WTC11 (cell line): ENCODE measurements around the gene ATG13. TPM values are rescaled to one million over a fixed set of nuclear protein-coding genes. Genes with fewer than 3 reads are reported as not detected.

ENCODE experiments used
- ATAC-seq: fragments of 200-7000 bp; cut with Tn5 transposase; 2 replicates; pipeline ENCODE4 v1.10.0; 2021; ENCODE audit warnings: mild to moderate bottlenecking, moderate library complexity
- CTCF ChIA-PET: fragments of 300-600 bp; sonication (Branson Sonifier 250); formaldehyde crosslinking; loops from one replicate; lab custom pipeline; 2021; ENCODE audit warnings: antibody characterized with exemption; lab: Charles Lee
- POLR2A ChIA-PET: fragments of 350-600 bp; sonication (Branson Sonifier 250); formaldehyde crosslinking; loops from one replicate; lab custom pipeline; 2021; ENCODE audit warnings: antibody characterized with exemption; lab: Charles Lee
- DNase-seq: peaks from one replicate; pipeline ENCODE4 v3.0.0; 2021; ENCODE audit warnings: low spot score
- H3K27ac Mint-ChIP-seq: 2 replicates; pipeline ENCODE4 v1.8.0; 2021; ENCODE audit warnings: mixed read lengths
- H3K27me3 Mint-ChIP-seq: 2 replicates; pipeline ENCODE4 v1.8.0; 2021; ENCODE audit warnings: low read depth, mild to moderate bottlenecking, moderate library complexity, mixed read lengths
- H3K36me3 Mint-ChIP-seq: 2 replicates; pipeline ENCODE4 v1.8.0; 2021; ENCODE audit warnings: mixed read lengths
- H3K4me1 Mint-ChIP-seq: 2 replicates; pipeline ENCODE4 v1.8.0; 2022; ENCODE audit warnings: mixed read lengths
- H3K4me3 Mint-ChIP-seq: 2 replicates; pipeline ENCODE4 v1.8.0; 2021; ENCODE audit warnings: mild to moderate bottlenecking, moderate library complexity, mixed read lengths
- H3K9me3 Mint-ChIP-seq: 2 replicates; pipeline ENCODE4 v1.8.0; 2021; ENCODE audit warnings: mixed read lengths
- ARID4B ChIP-seq: sonication (generic); formaldehyde crosslinking; IDR thresholded peaks from 2 replicates; pipeline ENCODE4 v1.8.0; 2023; ENCODE audit warnings: missing genetic modification reagents, mild to moderate bottlenecking, borderline replicate concordance
- ATF1 ChIP-seq: sonication (generic); formaldehyde crosslinking; IDR thresholded peaks from 2 replicates; pipeline ENCODE4 v1.8.1; 2023; ENCODE audit warnings: mild to moderate bottlenecking, moderate library complexity, missing genetic modification reagents
- ATF6 ChIP-seq: sonication (generic); formaldehyde crosslinking; IDR thresholded peaks from 2 replicates; pipeline ENCODE4 v1.8.1; 2023; ENCODE audit warnings: mild to moderate bottlenecking, missing genetic modification reagents
- CREM ChIP-seq: sonication (generic); formaldehyde crosslinking; IDR thresholded peaks from 2 replicates; pipeline ENCODE4 v1.8.1; 2022; ENCODE audit warnings: mild to moderate bottlenecking, missing genetic modification reagents, moderate library complexity
- ETV6 ChIP-seq: sonication (generic); formaldehyde crosslinking; IDR thresholded peaks from 2 replicates; pipeline ENCODE4 v1.8.1; 2022; ENCODE audit warnings: mild to moderate bottlenecking, missing genetic modification reagents
- IRF2 ChIP-seq: sonication (generic); formaldehyde crosslinking; IDR thresholded peaks from 2 replicates; pipeline ENCODE4 v1.8.0; 2022; ENCODE audit warnings: low read depth, missing genetic modification reagents, borderline replicate concordance
- NR1H2 ChIP-seq: sonication (generic); formaldehyde crosslinking; IDR thresholded peaks from 2 replicates; pipeline ENCODE4 v1.9.0; 2021; ENCODE audit warnings: mild to moderate bottlenecking, moderate library complexity, missing genetic modification reagents
- PRDM15 ChIP-seq: sonication (generic); formaldehyde crosslinking; IDR thresholded peaks from 2 replicates; pipeline ENCODE4 v1.8.0; 2022; ENCODE audit warnings: missing genetic modification reagents
- SMAD4 ChIP-seq: sonication (generic); formaldehyde crosslinking; IDR thresholded peaks from 2 replicates; pipeline ENCODE4 v1.8.0; 2022; ENCODE audit warnings: mild to moderate bottlenecking, missing genetic modification reagents
- TCF7 ChIP-seq: sonication (generic); formaldehyde crosslinking; IDR thresholded peaks from 2 replicates; pipeline ENCODE4 v1.8.0; 2022; ENCODE audit warnings: mild to moderate bottlenecking, low read depth, missing genetic modification reagents, moderate library complexity
- ZNF121 ChIP-seq: sonication (generic); formaldehyde crosslinking; IDR thresholded peaks from 2 replicates; pipeline ENCODE4 v1.8.0; 2023; ENCODE audit warnings: missing genetic modification reagents
- ZNF396 ChIP-seq: fragments of 250-450 bp; sonication (Bioruptor Pico); IDR thresholded peaks from 2 replicates; pipeline ENCODE4 v1.8.0; 2021; ENCODE audit warnings: mild to moderate bottlenecking, moderate library complexity, borderline replicate concordance
- ZNF416 ChIP-seq: fragments of 250-450 bp; sonication (Bioruptor Pico); IDR thresholded peaks from 2 replicates; pipeline ENCODE4 v1.9.0; 2021; ENCODE audit warnings: mild to moderate bottlenecking, inconsistent platforms
- ZNF425 ChIP-seq: fragments of 250-450 bp; sonication (Bioruptor Pico); conservative IDR thresholded peaks from 2 replicates; pipeline ENCODE4 v1.9.0; 2021; ENCODE audit warnings: mild to moderate bottlenecking
- total RNA-seq: library from RNA; stranded (reverse); gene quantifications from 3 replicates; pipeline ENCODE4 v1.2.3, GENCODE V29; 2021
- TF ChIP-seq, protein P1 (sequence below): sonication (generic); formaldehyde crosslinking; IDR thresholded peaks from 2 replicates; pipeline ENCODE4 v1.8.0; 2022; ENCODE audit warnings: mild to moderate bottlenecking, missing genetic modification reagents

The ATG13 gene
- total RNA-seq, 1 experiment from 2014 or later, result 85.4 TPM

- TF ChIP-seq ZNF425 (CRISPR knock-in tag) (no peak), ETV6 (CRISPR knock-in tag) (no peak), ARID4B (CRISPR knock-in tag) (no peak), ZNF416 (CRISPR knock-in tag) (no peak), PRDM15 (CRISPR knock-in tag) (no peak), CREM (CRISPR knock-in tag) (no peak), IRF2 (CRISPR knock-in tag) (no peak)
- TF ChIP-seq, protein P1, sequence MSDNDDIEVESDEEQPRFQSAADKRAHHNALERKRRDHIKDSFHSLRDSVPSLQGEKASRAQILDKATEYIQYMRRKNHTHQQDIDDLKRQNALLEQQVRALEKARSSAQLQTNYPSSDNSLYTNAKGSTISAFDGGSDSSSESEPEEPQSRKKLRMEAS (CRISPR knock-in tag), result no peak
These were observed 9.8 kb upstream of the ATG13 start (continued) for GRCh38 chr11:46607516-46607915.

- ChIA-PET CTCF (interaction anchor here (0.6 kb wide), 1 partner anchor 10 kb away, joined by 3 read pairs; no protein-coding TSS in a partner anchor), POLR2A (no interaction called here)
- Mint-ChIP-seq H3K27me3 (no peaks in the 10 kb centered on the region), H3K4me3 (no peak overlapping the region), H3K36me3 (no peaks in the 10 kb centered on the region), H3K27ac (no peak overlapping the region; the same call in 1 of the 2 replicates), H3K4me1 (no peaks in the 10 kb centered on the region), H3K9me3 (no peaks in the 10 kb centered on the region)
- ATAC-seq, result no peak
- no peak for DNase-seq
- no peak for TF ChIP-seq TCF7 (CRISPR knock-in tag)
- TF ChIP-seq NR1H2 (CRISPR knock-in tag), result no peak
These were observed 8.0 kb upstream of the ATG13 start for GRCh38 chr11:46609386-46609785.

- Mint-ChIP-seq H3K4me1 (peaks cover 11% of the 10 kb centered on the region), H3K27me3 (no peaks in the 10 kb centered on the region), H3K27ac (no peak overlapping the region), H3K36me3 (no peaks in the 10 kb centered on the region), H3K4me3 (no peak overlapping the region), H3K9me3 (no peaks in the 10 kb centered on the region)
- POLR2A ChIA-PET, result no interaction called here
- CTCF ChIA-PET, result interaction anchor here (0.9 to 1.9 kb wide), 5 partner anchors 17 to 220 kb away, joined by 3 to 6 read pairs (median 5); partner anchors contain the start of genes AMBRA1 and CHRM4
- TF ChIP-seq SMAD4 (no peak), PRDM15 (CRISPR knock-in tag) (no peak), ATF1 (CRISPR knock-in tag) (no peak), ZNF396 (CRISPR knock-in tag) (no peak), ZNF121 (no peak), ATF6 (CRISPR knock-in tag) (no peak), ETV6 (CRISPR knock-in tag) (no peak)
- DNase-seq (no peak), ATAC-seq (no peak)
These were observed 5.6 kb upstream of the ATG13 start for GRCh38 chr11:46611526-46612304.
